Measurements from ENCODE around the gene CALHM3. TPM values are rescaled to one million over a fixed set of nuclear protein-coding genes. Genes with fewer than 3 reads are reported as not detected.
"Not testable (repeated sequence)": the region's sequence is repeated elsewhere in the genome, so short reads cannot be mapped to it uniquely, and the experiment has no call there.

CALHM3 gene
- total RNA-seq, 1 donor from 2014 or later, result not detected

GRCh38 chr10:103510791-103511752 is 32.0 kb upstream of the CALHM3 start:
- H3K36me3 ChIP-seq (ENCODE audit: control insufficient read depth, insufficient read depth, low read length), result no peaks in the 10 kb centered on the region
- H3K4me3 ChIP-seq (ENCODE audit: low read depth, low read length), result no peak overlapping the region
- DNase-seq (ENCODE audit: low read depth), result no peak
- H3K27me3 ChIP-seq (ENCODE audit: control insufficient read depth, insufficient read depth, low read length), result peaks cover 19% of the 10 kb centered on the region
- no peak for TF ChIP-seq CTCF (IDR thresholded peaks at IDR 0.05; ENCODE audit: insufficient read depth, low read length, poor library complexity, severe bottlenecking)

GRCh38 chr10:103510046-103510685 is 31.1 kb upstream of the CALHM3 start:
- no peak for DNase-seq (ENCODE audit: low read depth)
- no peak for TF ChIP-seq CTCF (IDR thresholded peaks at IDR 0.05; ENCODE audit: insufficient read depth, low read length, poor library complexity, severe bottlenecking)
- Histone ChIP-seq H3K27me3 (ENCODE audit: control insufficient read depth, insufficient read depth, low read length) (peaks cover 19% of the 10 kb centered on the region), H3K4me3 (ENCODE audit: low read depth, low read length) (no peak overlapping the region), H3K36me3 (ENCODE audit: control insufficient read depth, insufficient read depth, low read length) (no peaks in the 10 kb centered on the region)

GRCh38 chr10:103507235-103508191 is 28.5 kb upstream of the CALHM3 start:
- Histone ChIP-seq H3K36me3 (ENCODE audit: control insufficient read depth, insufficient read depth, low read length) (no peaks in the 10 kb centered on the region), H3K4me3 (ENCODE audit: low read depth, low read length) (no peak overlapping the region), H3K27me3 (ENCODE audit: control insufficient read depth, insufficient read depth, low read length) (peaks cover 19% of the 10 kb centered on the region)
- no peak for DNase-seq (ENCODE audit: low read depth)
- peak; percentile 12 for TF ChIP-seq CTCF (IDR thresholded peaks at IDR 0.05; ENCODE audit: insufficient read depth, low read length, poor library complexity, severe bottlenecking)

- H3K36me3 ChIP-seq (ENCODE audit: control insufficient read depth, insufficient read depth, low read length), result no peaks in the 10 kb centered on the region
- no peak for TF ChIP-seq CTCF (IDR thresholded peaks at IDR 0.05; ENCODE audit: insufficient read depth, low read length, poor library complexity, severe bottlenecking)
- DNase-seq (ENCODE audit: low read depth), result no peak
- H3K4me3 ChIP-seq (ENCODE audit: low read depth, low read length), result no peak overlapping the region
- H3K27me3 ChIP-seq (ENCODE audit: control insufficient read depth, insufficient read depth, low read length), result peaks cover 19% of the 10 kb centered on the region
Observed at GRCh38 chr10:103506061-103506460, 27.0 kb upstream of the CALHM3 start.

- peak; percentile 99 for DNase-seq (ENCODE audit: low read depth)
- Histone ChIP-seq H3K27me3 (ENCODE audit: control insufficient read depth, insufficient read depth, low read length) (peaks cover 23% of the 10 kb centered on the region), H3K36me3 (ENCODE audit: control insufficient read depth, insufficient read depth, low read length) (no peaks in the 10 kb centered on the region), H3K4me3 (ENCODE audit: low read depth, low read length) (no peak overlapping the region)
- no peak for TF ChIP-seq CTCF (IDR thresholded peaks at IDR 0.05; ENCODE audit: insufficient read depth, low read length, poor library complexity, severe bottlenecking)
Observed at GRCh38 chr10:103504181-103504783, 25.2 kb upstream of the CALHM3 start.

GRCh38 chr10:103503777-103504176 is 24.7 kb upstream of the CALHM3 start:
- H3K4me3 ChIP-seq (ENCODE audit: low read depth, low read length); DNase-seq (ENCODE audit: low read depth); H3K36me3 ChIP-seq (ENCODE audit: control insufficient read depth, insufficient read depth, low read length): not testable (repeated sequence)
- H3K27me3 ChIP-seq (ENCODE audit: control insufficient read depth, insufficient read depth, low read length), result peaks cover 25% of the 10 kb centered on the region

All from kidney epithelial cell (primary cell).